ENCODE data around the gene UBE2O.
A peak's percentile ranks its signal among the peaks of the same experiment; 100 is the strongest.

The UBE2O gene

GRCh38 chr17:76385892-76386786, 66.8 kb downstream of the UBE2O start:
- peak; percentile 39 for DNase-seq

DNA sequence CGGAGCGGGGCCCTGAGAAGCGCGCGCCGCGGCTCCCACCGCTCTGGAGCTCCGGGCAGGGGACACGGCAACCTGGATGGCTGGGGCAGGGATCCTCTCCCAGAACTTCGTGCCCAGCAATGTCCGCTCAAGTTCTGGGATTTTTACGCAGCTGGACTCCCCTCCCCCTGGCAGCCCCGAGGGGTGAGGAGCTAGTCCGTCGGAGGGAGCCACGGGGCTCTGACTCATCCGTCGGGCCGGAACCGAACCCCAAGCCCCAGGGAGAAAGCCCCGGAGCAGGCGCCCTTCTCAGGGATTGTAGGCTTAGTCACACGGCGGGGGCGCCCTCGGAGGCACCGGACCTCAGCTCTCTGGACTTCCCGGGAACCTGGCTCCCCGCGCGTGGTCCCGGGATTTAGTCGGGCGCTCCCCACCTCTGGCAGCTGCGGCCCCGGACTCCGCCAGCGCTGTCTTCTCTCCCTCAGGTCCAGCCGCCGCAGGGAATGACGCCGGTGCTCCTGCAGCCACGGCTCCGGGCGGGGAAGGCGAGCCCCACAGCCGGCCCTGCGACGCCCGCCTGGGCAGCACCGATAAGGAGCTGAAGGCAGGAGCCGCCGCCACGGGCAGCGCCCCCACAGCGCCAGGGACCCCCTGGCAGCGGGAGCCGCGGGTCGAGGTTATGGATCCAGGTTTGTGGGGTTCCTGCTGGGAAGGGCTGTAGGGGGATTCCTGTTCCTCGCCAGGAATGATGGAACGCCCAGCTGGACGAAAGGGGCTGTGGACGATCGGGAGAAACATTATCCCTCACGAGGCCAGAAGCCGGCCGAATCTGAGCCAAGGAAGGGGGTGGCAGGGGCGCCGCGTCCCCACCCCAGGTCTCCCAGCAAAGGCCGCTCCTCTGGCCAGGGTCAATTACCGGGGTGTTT, 67.7 kb downstream of the UBE2O start:
- no peak for DNase-seq

GRCh38 chr17:76384222-76384986, 68.5 kb downstream of the UBE2O start, which contains the start of gene SPHK1:
Gene SPHK1 (plus strand): TSS chr17:76384609. CDS start chr17:76385645, 1,036 bp downstream.
- no peak for DNase-seq

DNA sequence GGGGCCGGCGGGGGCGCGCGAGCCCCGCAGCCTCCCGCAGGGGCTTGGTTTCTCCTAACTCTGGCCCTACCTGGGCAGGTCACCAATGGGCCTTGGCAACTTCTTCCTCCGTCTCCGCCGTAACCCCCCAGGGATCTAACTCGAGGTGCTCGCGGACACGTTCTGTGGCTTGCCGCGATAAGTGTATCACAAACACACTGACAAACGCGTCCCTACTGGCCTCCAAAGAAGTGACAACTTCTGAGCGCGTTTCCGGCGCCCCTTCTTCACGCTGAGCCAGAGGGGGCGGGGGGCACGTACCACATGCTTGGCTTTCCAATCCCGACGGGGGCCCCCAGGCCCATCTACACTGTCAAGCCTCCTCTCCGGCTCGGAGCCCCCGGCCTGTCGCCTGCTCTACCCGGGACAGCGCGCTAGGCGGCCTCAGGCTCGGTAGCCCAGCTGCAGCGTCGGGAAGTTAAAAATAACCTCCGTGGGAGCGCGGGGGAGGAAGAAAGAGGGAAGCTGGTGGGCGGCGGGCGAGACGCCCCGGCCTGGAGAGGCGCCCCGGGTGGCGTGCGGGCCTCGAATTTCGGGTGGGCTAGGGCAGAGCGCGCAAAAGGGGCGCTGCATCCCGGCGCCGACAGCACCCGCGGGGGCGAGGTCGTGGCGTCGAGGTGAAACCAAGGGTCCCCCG, 69.3 kb downstream of the UBE2O start:
- DNase-seq = no peak

DNA sequence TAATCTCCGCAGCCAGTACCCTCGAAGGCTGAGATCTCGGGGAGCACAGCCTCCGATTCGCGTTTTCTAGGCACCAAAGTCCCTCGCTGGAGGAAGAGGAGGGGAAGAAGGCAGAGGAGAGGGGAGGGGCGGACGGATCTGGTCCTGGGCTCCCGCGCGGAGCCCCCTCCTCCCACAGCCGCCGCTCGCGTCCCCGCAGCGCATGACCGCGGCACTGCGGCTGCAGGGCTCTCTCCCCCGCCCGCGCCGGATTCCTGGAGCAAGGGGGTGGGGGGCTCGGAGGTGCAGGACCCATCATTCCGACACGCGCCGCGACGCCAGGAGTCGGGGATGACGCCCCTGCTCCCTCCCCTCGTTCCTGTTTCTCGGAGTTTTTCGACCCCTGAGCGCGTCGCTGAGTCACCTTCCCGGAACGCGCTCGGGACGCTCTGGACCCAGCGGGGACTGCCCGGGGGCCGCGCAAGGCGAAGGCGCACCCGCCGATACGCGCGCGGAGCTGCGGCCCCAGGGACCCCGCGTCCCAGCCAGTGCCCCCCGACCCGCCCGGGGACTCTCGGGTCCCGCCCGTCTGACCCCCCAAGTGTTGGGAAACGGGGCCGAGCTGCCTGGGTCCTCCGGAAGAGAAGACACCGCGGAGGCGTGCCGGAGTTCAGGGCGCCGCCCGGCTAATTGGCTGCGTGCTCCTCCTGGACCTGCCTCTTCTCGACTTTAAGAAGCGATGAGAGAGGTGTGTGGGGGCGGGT, 70.0 kb downstream of the UBE2O start:
- no peak for DNase-seq

DNA sequence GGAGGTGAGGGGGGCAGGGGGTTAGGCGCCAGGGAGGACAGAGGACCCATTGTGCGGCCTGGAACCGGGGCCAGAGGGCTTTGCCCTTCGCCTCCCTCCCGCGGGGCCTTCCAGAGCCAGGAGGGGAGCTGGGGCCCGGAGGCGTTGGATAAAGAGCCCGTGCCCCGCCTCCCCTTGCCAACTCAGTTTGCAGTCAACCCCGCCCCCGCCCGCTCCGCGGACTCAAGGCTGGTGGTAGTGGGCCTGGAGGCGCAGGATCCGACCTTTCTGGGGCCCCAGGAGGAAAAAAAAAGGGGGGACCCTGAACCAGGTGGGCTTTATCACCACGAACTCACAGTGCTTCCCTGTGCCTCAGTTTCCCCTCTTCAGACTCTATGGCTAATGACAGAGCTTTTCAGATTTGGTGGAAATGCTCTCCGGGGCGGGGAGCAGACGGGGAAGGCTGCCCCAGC, 70.6 kb downstream of the UBE2O start:
- no peak for DNase-seq

GRCh38 chr17:76381633-76382350, 71.2 kb downstream of the UBE2O start:
- no peak for DNase-seq

DNA sequence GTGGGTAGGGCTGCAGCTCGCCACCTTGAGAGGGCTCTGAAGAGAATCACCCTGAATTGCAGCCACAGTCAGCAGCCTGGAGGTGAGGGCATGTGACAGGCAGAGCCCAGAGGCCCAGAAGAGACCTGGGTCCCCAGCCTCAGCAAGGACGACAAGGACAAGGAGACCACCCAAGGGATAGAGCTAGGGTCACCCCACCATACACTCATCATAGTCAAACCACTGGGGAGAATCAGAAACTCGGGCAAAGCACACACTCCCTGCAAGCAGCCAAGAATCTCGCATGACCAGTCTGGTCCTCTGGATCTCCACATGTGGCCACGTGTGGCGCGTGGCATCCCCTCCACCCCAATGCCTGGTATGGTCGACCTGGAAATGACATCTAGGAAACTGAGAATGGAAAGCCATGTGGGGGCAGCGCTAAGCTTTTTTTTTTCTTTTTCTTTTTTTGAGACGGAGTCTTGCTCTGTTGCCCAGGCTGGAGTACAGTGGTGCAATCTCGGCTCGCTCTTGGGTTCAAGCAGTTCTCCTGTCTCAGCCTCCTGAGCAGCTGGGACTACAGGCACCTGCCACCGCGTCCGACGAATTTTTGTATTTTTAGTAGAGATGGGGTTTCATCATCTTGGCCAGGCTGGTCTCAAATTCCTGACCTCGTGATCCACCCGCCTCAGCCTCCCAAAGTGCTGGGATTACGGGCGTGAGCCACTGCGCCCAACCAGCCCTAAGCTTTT, 73.1 kb downstream of the UBE2O start:
- no peak for DNase-seq

DNA sequence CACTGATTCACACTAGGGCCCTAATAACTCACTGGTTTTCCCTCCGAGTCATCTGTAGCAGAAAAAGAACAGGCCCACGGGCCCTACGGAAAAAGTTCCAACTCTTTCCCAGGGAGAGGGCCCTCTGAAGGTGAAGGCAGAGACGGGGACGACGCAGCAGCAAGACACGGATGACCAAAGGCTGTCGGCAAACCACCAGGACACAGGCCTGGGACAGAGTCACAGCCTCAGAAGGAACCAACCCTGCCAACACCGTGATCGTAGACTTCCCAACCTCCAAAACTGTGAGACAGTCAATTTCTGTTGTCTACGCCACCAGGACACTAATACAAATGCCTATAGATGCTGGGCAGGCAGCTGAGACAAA, 73.7 kb downstream of the UBE2O start:
- no peak for DNase-seq

DNA sequence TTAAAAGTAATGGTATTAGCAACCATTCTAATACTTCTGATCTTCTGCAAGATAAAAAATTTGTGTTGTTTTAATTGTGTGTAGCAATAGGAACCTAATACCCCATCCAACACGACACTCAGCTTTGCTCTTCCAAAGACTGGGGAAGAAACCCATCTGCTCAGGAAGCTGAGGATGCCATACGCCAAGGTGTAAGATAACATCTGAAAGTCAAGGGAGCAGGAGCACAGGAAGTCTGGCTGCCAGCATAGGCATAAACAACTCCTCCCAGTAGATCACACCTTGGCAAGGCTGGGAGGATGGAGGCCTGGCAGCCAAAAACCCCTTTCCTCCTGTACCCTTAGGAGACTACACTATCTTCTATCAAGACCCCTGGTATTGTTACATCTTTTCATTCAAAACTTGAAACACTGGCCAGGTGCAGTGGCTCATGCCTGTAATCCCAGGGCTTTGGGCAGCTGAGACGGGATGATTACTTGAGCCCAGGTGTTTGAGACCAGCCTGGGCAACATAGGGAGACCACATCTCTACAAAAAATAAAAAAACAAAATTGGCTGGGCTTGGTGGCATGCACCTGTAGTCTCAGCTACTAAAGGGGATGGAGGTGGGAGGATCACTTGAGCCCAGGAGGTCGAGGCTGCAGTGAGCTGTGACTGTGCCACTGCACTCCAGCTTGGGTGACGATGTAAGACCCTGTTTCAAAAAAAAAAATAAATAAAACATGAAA, 74.2 kb downstream of the UBE2O start:
- no peak for DNase-seq

DNA sequence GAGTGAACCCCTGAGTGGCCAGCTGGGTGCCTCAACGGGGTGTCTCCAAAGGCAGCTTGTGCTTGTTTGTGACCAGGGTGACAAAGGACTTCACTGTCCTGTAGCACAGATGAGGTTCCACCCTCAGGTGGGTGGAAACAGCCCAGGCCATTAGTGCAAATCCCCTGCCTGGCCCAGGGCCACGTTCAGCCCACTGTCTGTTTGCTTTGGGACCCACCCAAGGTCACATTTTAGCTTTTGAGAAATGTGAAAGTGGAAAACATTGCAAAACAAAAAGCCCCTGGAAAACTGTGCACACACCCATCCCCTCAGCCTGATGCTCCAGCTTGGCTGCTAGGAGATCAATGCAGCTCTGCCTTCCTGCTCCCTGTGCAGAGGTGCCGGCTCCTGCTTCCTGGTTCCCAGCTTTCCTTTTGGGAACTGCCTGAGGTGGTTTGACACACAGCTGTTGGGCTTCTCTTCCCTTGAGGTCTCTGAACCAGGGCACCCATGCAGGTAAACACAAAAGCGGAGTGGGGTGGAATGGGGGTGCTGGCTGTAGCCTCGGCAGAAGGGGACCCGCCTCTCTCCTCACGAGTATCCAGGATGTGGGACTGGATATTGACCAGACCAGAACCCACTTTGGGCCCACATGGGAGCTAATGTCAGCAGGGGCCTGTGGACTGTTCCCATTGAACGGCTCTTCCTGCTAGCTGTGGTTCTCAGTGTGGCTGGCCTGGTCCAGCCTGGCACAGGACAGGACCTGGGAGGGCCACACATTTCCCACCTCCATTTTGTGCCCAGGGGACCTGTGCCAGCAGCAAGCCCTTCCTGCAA, 76.4 kb downstream of the UBE2O start:
- DNase-seq = no peak

DNA sequence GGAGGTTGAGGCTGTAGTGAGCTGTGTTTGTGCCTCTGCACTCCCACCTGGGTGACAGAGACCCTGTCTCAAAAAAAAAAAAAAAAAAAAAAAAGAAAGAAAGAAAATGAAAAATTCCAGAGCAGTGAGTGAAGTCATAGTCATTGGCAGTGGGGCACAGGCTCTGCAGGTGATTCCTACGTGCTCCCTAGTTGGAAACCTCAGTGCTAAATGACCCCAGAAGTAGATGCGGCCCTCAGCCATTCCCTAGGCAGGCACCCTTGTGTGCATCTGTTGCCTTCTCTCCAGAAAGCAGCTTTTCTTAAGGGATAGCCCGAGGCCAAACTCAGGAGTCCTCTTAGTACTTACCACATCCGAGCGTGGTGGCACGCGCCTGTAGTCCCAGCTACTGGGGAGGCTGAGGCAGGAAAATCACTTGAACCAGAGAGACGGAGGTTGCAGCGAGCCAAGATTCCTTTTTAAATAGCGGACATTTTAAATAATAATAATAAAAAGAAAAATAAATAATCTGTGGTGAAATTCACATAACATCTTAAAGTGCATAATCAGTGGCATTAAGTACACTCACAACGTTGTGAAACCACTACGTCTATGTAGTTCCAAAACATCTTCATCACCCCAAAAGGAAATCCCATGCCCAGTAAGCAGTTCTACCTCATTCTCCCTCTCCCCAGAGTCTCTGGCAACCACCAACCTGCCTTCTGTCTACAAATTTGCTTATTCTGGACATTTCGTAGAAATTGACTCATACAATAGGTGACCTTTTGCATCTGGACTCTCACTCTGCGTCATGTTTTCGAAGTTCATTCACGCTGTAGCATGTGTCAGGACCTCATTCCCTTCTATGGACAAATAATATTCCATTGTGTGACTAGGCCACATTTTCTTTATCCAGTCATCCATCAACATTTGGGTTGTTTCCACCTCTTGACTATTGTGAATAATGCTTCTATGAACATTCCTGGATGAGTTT, 81.0 kb downstream of the UBE2O start:
- DNase-seq = no peak

DNA sequence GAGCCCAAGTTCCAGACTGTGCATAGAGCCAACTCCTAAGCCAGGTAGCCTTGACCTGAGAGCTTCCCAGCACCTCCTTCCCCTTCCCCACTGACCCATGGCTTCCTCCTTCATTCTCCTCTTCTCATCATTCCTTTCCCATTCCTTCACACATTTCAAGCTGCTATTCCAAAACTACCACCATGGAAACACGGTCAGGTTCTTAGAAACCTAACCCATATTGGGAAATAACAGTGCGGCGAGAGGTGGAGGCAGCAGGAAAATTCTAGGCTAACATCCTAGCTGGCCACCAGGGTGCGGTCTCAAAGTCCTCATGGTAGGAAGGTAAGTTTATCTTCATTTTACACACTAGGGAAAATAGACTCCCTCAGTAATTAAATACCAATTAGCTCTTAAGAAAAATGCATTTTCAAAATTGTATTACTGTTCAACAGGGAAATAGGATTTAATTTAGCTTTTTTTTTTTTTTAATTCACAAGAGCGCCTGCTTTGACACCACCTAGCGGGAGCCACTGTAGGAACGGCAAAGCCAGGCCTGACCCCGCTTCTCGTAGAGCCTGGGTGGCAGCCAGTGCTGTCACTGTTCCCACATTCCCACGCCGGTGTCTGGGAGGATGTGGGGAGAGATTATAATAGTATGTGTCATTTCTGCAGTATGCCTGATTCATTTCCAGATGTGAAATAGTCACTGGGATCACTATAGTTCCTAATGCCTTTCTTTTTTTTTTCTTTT, 82.5 kb downstream of the UBE2O start:
- no peak for DNase-seq

GRCh38 chr17:76369804-76370203, 83.1 kb downstream of the UBE2O start:
- DNase-seq = no peak

DNA sequence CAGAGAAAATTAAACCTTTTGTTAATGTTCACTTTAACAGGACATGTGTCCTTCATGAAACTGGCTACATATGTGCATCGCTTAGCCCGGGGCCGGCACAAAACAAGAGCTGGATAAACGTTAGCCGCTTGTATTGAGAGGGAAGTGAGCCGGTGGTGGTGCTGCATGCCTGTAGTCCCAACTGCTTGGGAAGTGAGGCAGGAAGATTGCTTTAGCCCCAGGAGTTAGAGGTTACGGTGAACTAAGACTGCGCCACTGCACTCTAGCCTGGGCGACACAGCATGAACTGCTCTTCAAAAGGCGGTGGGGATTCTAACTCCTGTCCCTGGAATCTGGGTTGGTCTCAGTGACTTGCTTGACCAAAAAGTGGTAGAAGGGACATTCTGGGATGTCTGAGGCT, 83.6 kb downstream of the UBE2O start:
- DNase-seq = no peak

DNA sequence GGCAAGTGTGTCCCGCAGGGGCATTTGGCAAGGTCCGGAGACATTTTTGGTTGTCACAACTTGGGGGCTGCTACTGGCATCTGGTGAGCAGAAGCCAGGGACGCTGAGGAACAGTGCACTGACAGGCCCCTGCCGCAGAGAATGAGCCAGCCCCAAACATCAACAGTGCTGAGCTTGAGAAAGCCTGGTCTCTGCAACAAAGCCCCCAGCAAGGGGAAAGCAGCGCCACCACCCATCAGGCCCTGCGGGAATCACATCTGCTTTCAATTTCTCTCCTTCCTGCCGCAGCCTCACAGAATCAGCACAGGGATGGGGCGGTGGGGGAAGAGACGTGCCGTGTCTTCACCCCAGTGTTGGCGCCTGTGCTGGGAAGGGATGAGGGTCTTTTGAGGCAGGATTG, 84.4 kb downstream of the UBE2O start:
- no peak for DNase-seq

DNA sequence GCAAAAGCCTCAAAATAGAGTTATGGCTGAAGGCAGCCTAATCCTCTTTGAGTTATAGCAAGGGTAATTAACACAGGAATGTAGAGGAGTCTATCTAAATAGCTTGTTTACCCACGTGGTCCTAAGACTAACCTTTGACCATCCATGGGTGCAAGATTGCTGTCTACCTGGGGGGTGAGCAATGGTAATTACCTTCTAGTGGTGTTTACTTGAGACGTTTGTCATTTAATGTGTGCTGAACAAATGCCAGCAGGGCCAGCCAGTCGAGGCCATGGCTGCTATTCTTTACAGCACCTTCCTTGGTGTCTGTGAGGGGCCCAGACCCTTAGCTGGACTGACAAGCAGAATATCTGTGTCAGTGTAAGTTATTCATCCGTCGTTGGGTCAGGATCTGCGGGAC, 85.3 kb downstream of the UBE2O start:
- no peak for DNase-seq
